Measurements from ENCODE around the gene NRXN3.

The NRXN3 gene

GRCh38 chr14:78614593-78614992 is 444.4 kb downstream of the NRXN3 start:
- H3K4me3 ChIP-seq (ENCODE audit: low read length), result no peak overlapping the region
- no peak for TF ChIP-seq CTCF (conservative IDR thresholded peaks at IDR 0.05; ENCODE audit: low read length)
- no peak for DNase-seq (ENCODE audit: low read depth)

GRCh38 chr14:78617735-78618134 is 447.6 kb downstream of the NRXN3 start:
- no peak for TF ChIP-seq CTCF (conservative IDR thresholded peaks at IDR 0.05; ENCODE audit: low read length)
- no peak for DNase-seq (ENCODE audit: low read depth)
- no peak overlapping the region for H3K4me3 ChIP-seq (ENCODE audit: low read length)

- TF ChIP-seq CTCF (conservative IDR thresholded peaks at IDR 0.05; ENCODE audit: low read length), result no peak
- DNase-seq (ENCODE audit: low read depth), result no peak
- no peak overlapping the region for H3K4me3 ChIP-seq (ENCODE audit: low read length)
Measured at GRCh38 chr14:78618368-78618767, 448.2 kb downstream of the NRXN3 start.

GRCh38 chr14:78627114-78627513 is 456.9 kb downstream of the NRXN3 start:
- no peak overlapping the region for H3K4me3 ChIP-seq (ENCODE audit: low read length)
- TF ChIP-seq CTCF (conservative IDR thresholded peaks at IDR 0.05; ENCODE audit: low read length), result no peak
- DNase-seq (ENCODE audit: low read depth), result no peak

- no peak overlapping the region for H3K4me3 ChIP-seq (ENCODE audit: low read length)
- no peak for TF ChIP-seq CTCF (conservative IDR thresholded peaks at IDR 0.05; ENCODE audit: low read length)
- peak; percentile 31 for DNase-seq (ENCODE audit: low read depth)
Measured at GRCh38 chr14:78631551-78631950, 461.4 kb downstream of the NRXN3 start.

- TF ChIP-seq CTCF (conservative IDR thresholded peaks at IDR 0.05; ENCODE audit: low read length), result no peak
- no peak for DNase-seq (ENCODE audit: low read depth)
- no peak overlapping the region for H3K4me3 ChIP-seq (ENCODE audit: low read length)
Measured at GRCh38 chr14:78633752-78634151, 463.6 kb downstream of the NRXN3 start.

GRCh38 chr14:78637489-78637888 is 467.3 kb downstream of the NRXN3 start:
- no peak overlapping the region for H3K4me3 ChIP-seq (ENCODE audit: low read length)
- TF ChIP-seq CTCF (conservative IDR thresholded peaks at IDR 0.05; ENCODE audit: low read length), result no peak
- no peak for DNase-seq (ENCODE audit: low read depth)
